Measurements from ENCODE around the gene TAF15.

GRCh38 chr17:35846055-35846809 lies 36.9 kb downstream of the TAF15 start:
- no peak for TF ChIP-seq CTCF (IDR thresholded peaks at IDR 0.05; ENCODE audit: low read depth, low read length)
- TF ChIP-seq EZH2phosphoT487 (IDR thresholded peaks at IDR 0.05; ENCODE audit: low read depth): no peak

Data from OCI-LY3 (cell line).